ENCODE results near the gene CDH13.

GRCh38 chr16:83200005-83200779, 573.4 kb downstream of the CDH13 start:
- no peak for TF ChIP-seq CTCF (conservative IDR thresholded peaks at IDR 0.05 in 1 of 2, IDR thresholded peaks at IDR 0.05 in 1 of 2; ENCODE audit: low read depth in 1 of 2, low read length in 2 of 2)
- TF ChIP-seq EZH2 (IDR thresholded peaks at IDR 0.05; ENCODE audit: low read length, missing control alignments) = no peak

All from fibroblast of lung (primary cell).